ENCODE results near the gene MFAP5. TPM values are rescaled to one million over a fixed set of nuclear protein-coding genes. Genes with fewer than 3 reads are reported as not detected.

MFAP5 gene
- total RNA-seq, 1 donor from 2014 or later = 105 TPM

DNA sequence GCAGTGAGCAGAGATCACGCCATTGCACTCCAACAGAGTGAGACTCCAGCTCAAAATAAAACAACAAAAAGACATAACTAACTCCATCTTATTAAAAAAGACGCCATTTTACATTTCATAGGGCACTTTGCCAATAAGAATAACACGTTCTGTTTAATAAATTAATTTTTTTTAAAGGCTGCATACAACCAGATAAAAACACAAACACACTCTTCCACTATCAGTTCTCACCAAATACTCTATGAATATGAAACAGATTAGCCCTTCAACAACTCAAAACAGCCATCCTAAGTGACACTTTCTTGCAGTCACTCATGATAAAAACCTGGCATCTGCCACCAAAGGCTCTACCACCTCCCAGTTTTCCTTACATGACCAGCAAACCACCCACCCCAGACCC, 66.1 kb downstream of the MFAP5 start:
- no peak for DNase-seq (ENCODE audit: low read depth)
- H3K4me1 Mint-ChIP-seq (ENCODE audit: low read depth, unreplicated experiment) = no peaks in the 10 kb centered on the region
- no peak overlapping the region for H3K9ac ChIP-seq (ENCODE audit: low read length)
- H3K27me3 ChIP-seq (ENCODE audit: insufficient read depth, low read length) = no peaks in the 10 kb centered on the region
- H3K9me3 ChIP-seq (ENCODE audit: insufficient read depth, low read depth, low read length) = no peaks in the 10 kb centered on the region
- no peak for FAIRE-seq
- H3K36me3 ChIP-seq (ENCODE audit: insufficient read depth, low read length) = no peaks in the 10 kb centered on the region
- no peak overlapping the region for H2AFZ ChIP-seq (ENCODE audit: low read depth, low read length)
- no peak overlapping the region for H3K4me3 Mint-ChIP-seq (ENCODE audit: unreplicated experiment)
- no peak overlapping the region for H3K27ac ChIP-seq (ENCODE audit: low read depth, low read length)
- no peaks in the 10 kb centered on the region for H3K27me3 Mint-ChIP-seq (ENCODE audit: low read depth, unreplicated experiment)
- H3K4me3 ChIP-seq (ENCODE audit: insufficient read depth, low read depth, low read length) = no peak overlapping the region
- no peaks in the 10 kb centered on the region for H3K36me3 Mint-ChIP-seq (ENCODE audit: low read depth, unreplicated experiment)
- no peak overlapping the region for H3K27ac Mint-ChIP-seq (ENCODE audit: unreplicated experiment)
- no peaks in the 10 kb centered on the region for H4K20me1 ChIP-seq (ENCODE audit: insufficient read depth, low read length)
- no peaks in the 10 kb centered on the region for H3K9me3 Mint-ChIP-seq (ENCODE audit: unreplicated experiment)
- H3K4me1 ChIP-seq (ENCODE audit: insufficient read depth, low read length) = no peaks in the 10 kb centered on the region
- no peaks in the 10 kb centered on the region for H3K79me2 ChIP-seq (ENCODE audit: insufficient read depth, low read length)
- H3K4me2 ChIP-seq (ENCODE audit: low read length) = no peak overlapping the region
- TF ChIP-seq CTCF (IDR thresholded peaks at IDR 0.05; ENCODE audit: insufficient read depth, low read depth, low read length) (no peak), EZH2 (IDR thresholded peaks at IDR 0.05; ENCODE audit: insufficient read depth, low read length) (no peak)

Other genes with a start within 250 kb of the MFAP5 start
- not detected in 2 replicates for gene CLEC6A, start 206.9 kb downstream of the MFAP5 start, total RNA-seq
- not detected in 2 replicates for gene CLEC4D, start 149.3 kb downstream of the MFAP5 start, total RNA-seq
- gene CLEC4E, start 121.9 kb downstream of the MFAP5 start, total RNA-seq = not detected in 2 replicates
- gene AICDA, start 50.0 kb downstream of the MFAP5 start, total RNA-seq = not detected in 2 replicates
- gene RIMKLB, start 35.2 kb upstream of the MFAP5 start, total RNA-seq = 34.1 and 36.6 TPM in 2 replicates
- not detected in 2 replicates for gene A2ML1, start 159.8 kb upstream of the MFAP5 start, total RNA-seq